Activated CD4-positive, alpha-beta T cell treated with anti-CD3 and anti-CD28 coated beads, Interleukin-2, amount 50 U/mL, for 1 hour (primary cell): ENCODE measurements around the gene CDR2L.

Source experiments
- DNase-seq: peaks from one replicate; pipeline ENCODE4 v3.0.0-alpha.2; 2020

The CDR2L gene

GRCh38 chr17:75046407-75047289, 59.2 kb downstream of the CDR2L start, which contains the start of the genes ATP5PD and KCTD2:
Gene ATP5PD (minus strand): TSS chr17:75046969. CDS start chr17:75042650, 4,319 bp downstream.
Gene KCTD2 (plus strand): TSS chr17:75047225. CDS start chr17:75047251, 26 bp downstream.
- DNase-seq: peak; percentile 90

GRCh38 chr17:75047398-75048098, 60.1 kb downstream of the CDR2L start:
- DNase-seq: peak; percentile 19

GRCh38 chr17:75048249-75048878, 60.9 kb downstream of the CDR2L start:
- DNase-seq: no peak

GRCh38 chr17:75049057-75049456, 61.6 kb downstream of the CDR2L start:
- no peak for DNase-seq

- no peak for DNase-seq
Observed at GRCh38 chr17:75049706-75050105, 62.3 kb downstream of the CDR2L start.

GRCh38 chr17:75051941-75052340, 64.5 kb downstream of the CDR2L start:
- no peak for DNase-seq
